Amniotic epithelial cell (primary cell): Measurements from ENCODE around the gene EPN2.

Source experiments
- DNase-seq: peaks from one replicate; pipeline ENCODE4 v3.0.0-alpha.2; 2010; ENCODE audit warnings: low read depth

EPN2 gene

GRCh38 chr17:19294443-19294842 is 57.3 kb downstream of the EPN2 start:
- no peak for DNase-seq

GRCh38 chr17:19295473-19296135 is 58.4 kb downstream of the EPN2 start:
- no peak for DNase-seq

- DNase-seq, result peak; percentile 75
Observed at GRCh38 chr17:19296786-19297778, 59.9 kb downstream of the EPN2 start.

GRCh38 chr17:19298569-19299213 is 61.5 kb downstream of the EPN2 start:
- peak; percentile 36 for DNase-seq

- no peak for DNase-seq
Observed at GRCh38 chr17:19299214-19299747, 62.1 kb downstream of the EPN2 start.

GRCh38 chr17:19299866-19300265 is 62.7 kb downstream of the EPN2 start:
- DNase-seq, result no peak

- DNase-seq, result no peak
Observed at GRCh38 chr17:19301274-19301951, 64.2 kb downstream of the EPN2 start.

GRCh38 chr17:19301973-19302372 is 64.8 kb downstream of the EPN2 start:
- no peak for DNase-seq

- no peak for DNase-seq
Observed at GRCh38 chr17:19302791-19303331, 65.7 kb downstream of the EPN2 start.

- DNase-seq, result no peak
Observed at GRCh38 chr17:19303367-19303776, 66.2 kb downstream of the EPN2 start.

- peak; percentile 74 for DNase-seq
Observed at GRCh38 chr17:19304209-19304608, 67.0 kb downstream of the EPN2 start.

GRCh38 chr17:19304751-19305150 is 67.6 kb downstream of the EPN2 start:
- no peak for DNase-seq

GRCh38 chr17:19305256-19305655 is 68.1 kb downstream of the EPN2 start:
- DNase-seq, result peak; percentile 48

GRCh38 chr17:19305761-19306159 is 68.6 kb downstream of the EPN2 start:
- DNase-seq, result no peak

- DNase-seq, result no peak
Observed at GRCh38 chr17:19306160-19307111, 69.3 kb downstream of the EPN2 start.

GRCh38 chr17:19307521-19307920 is 70.4 kb downstream of the EPN2 start:
- DNase-seq, result no peak

- DNase-seq, result no peak
Observed at GRCh38 chr17:19308398-19308797, 71.2 kb downstream of the EPN2 start.

GRCh38 chr17:19309701-19310100 is 72.5 kb downstream of the EPN2 start:
- no peak for DNase-seq

- no peak for DNase-seq
Observed at GRCh38 chr17:19310151-19310550, 73.0 kb downstream of the EPN2 start.

- no peak for DNase-seq
Observed at GRCh38 chr17:19311016-19311415, 73.8 kb downstream of the EPN2 start.
